ENCODE data around the gene HES6. TPM values are rescaled to one million over a fixed set of nuclear protein-coding genes. Genes with fewer than 3 reads are reported as not detected.
A peak's percentile ranks its signal among the peaks of the same experiment; 100 is the strongest.

HES6 gene
- total RNA-seq, 1 experiment from 2014 or later: 8.4 TPM

GRCh38 chr2:238265605-238266004 is 25.8 kb upstream of the HES6 start:
- H3F3A ChIP-seq (ENCODE audit: insufficient read depth, low read depth): peaks cover 12% of the 10 kb centered on the region; the same call in 1 of the 2 replicates

GRCh38 chr2:238264072-238264460 is 24.2 kb upstream of the HES6 start:
- Histone ChIP-seq H3K27me3 (ENCODE audit: insufficient read depth, low read depth) (no peaks in the 10 kb centered on the region), H3K27ac (no peak overlapping the region), H3K36me3 (ENCODE audit: low read depth) (no peaks in the 10 kb centered on the region), H4K20me1 (ENCODE audit: insufficient read depth) (no peaks in the 10 kb centered on the region), H3K4me2 (no peak overlapping the region), H3K9me2 (ENCODE audit: insufficient read depth) (no peaks in the 10 kb centered on the region), H3F3A (ENCODE audit: insufficient read depth, low read depth) (peaks cover 17% of the 10 kb centered on the region; the same call in 1 of the 2 replicates), H3K4me3 (no peak overlapping the region), H3K79me2 (ENCODE audit: low read depth) (no peaks in the 10 kb centered on the region), H3K9me3 (ENCODE audit: insufficient read depth, low read depth) (no peaks in the 10 kb centered on the region), H3K4me1 (replicated peaks; ENCODE audit: insufficient read depth) (0 out of 2 replicates have a peak, but pooled peaks cover 5% of the 10 kb centered on the region), H2AFZ (no peak overlapping the region)
- DNase-seq: no peak
- CTCF ChIA-PET: interaction anchor here (1.5 to 1.8 kb wide), 3 partner anchors 22 to 406 kb away, joined by 5 to 10 read pairs (median 9); no protein-coding TSS in a partner anchor
- POLR2A ChIA-PET (ENCODE audit: unreplicated experiment): no interaction called here
- intact Hi-C loops (cut with micrococcal nuclease; ENCODE audit: unreplicated experiment): no loop called here
- TF ChIP-seq CTCF (conservative IDR thresholded peaks at IDR 0.05) (no peak), EZH2 (IDR thresholded peaks at IDR 0.05; ENCODE audit: low read depth) (no peak)
- BruUV-seq (replicated peaks): no TSS peak

More at GRCh38 chr2:238265605-238266004, 25.8 kb upstream of the HES6 start:
- Histone ChIP-seq H3K9me2 (ENCODE audit: insufficient read depth) (no peaks in the 10 kb centered on the region), H2AFZ (no peak overlapping the region), H3K27me3 (ENCODE audit: insufficient read depth, low read depth) (no peaks in the 10 kb centered on the region), H3K36me3 (ENCODE audit: low read depth) (0 out of 2 replicates have a peak, but pooled peaks cover 4% of the 10 kb centered on the region), H4K20me1 (ENCODE audit: insufficient read depth) (no peaks in the 10 kb centered on the region), H3K27ac (no peak overlapping the region), H3K4me2 (no peak overlapping the region), H3K79me2 (ENCODE audit: low read depth) (no peaks in the 10 kb centered on the region), H3K4me3 (no peak overlapping the region), H3K4me1 (replicated peaks; ENCODE audit: insufficient read depth) (no peaks in the 10 kb centered on the region), H3K9me3 (ENCODE audit: insufficient read depth, low read depth) (no peaks in the 10 kb centered on the region)
- DNase-seq: no peak
- intact Hi-C loops (cut with micrococcal nuclease; ENCODE audit: unreplicated experiment): no loop called here
- no TSS peak for BruUV-seq (replicated peaks)
- ChIA-PET POLR2A (ENCODE audit: unreplicated experiment) (no interaction called here), CTCF (interaction anchor here (0.7 kb wide), 1 partner anchor 411 kb away, joined by 5 read pairs; no protein-coding TSS in a partner anchor)
- TF ChIP-seq CTCF (conservative IDR thresholded peaks at IDR 0.05) (no peak), EZH2 (IDR thresholded peaks at IDR 0.05; ENCODE audit: low read depth) (no peak)

GRCh38 chr2:238263204-238264071 is 23.6 kb upstream of the HES6 start:
- H3K36me3 ChIP-seq (ENCODE audit: low read depth): no peaks in the 10 kb centered on the region
- H3K9me3 ChIP-seq (ENCODE audit: insufficient read depth, low read depth): no peaks in the 10 kb centered on the region
- TF ChIP-seq CTCF (conservative IDR thresholded peaks at IDR 0.05) (peak; percentile 94), EZH2 (IDR thresholded peaks at IDR 0.05; ENCODE audit: low read depth) (no peak)
- no peaks in the 10 kb centered on the region for H3K79me2 ChIP-seq (ENCODE audit: low read depth)
- H3K9me2 ChIP-seq (ENCODE audit: insufficient read depth): no peaks in the 10 kb centered on the region
- H3K27ac ChIP-seq: no peak overlapping the region
- intact Hi-C loops (cut with micrococcal nuclease; ENCODE audit: unreplicated experiment): loop anchor here (1.0 kb wide), 1 partner anchor 405 kb away; no protein-coding TSS in a partner anchor
- no TSS peak for BruUV-seq (replicated peaks)
- ChIA-PET CTCF (interaction anchor here (0.7 to 1.8 kb wide), 4 partner anchors 22 to 405 kb away, joined by 4 to 10 read pairs (median 7); no protein-coding TSS in a partner anchor), POLR2A (ENCODE audit: unreplicated experiment) (interaction anchor here (0.5 kb wide), 1 partner anchor 27 kb away, joined by 16 read pairs; no protein-coding TSS in a partner anchor)
- no peak overlapping the region for H2AFZ ChIP-seq
- DNase-seq: peak; percentile 64 to 87
- H3K4me3 ChIP-seq: no peak overlapping the region
- 0 out of 2 replicates have a peak, but pooled peaks cover 5% of the 10 kb centered on the region for H3K4me1 ChIP-seq (replicated peaks; ENCODE audit: insufficient read depth)
- no peaks in the 10 kb centered on the region for H3K27me3 ChIP-seq (ENCODE audit: insufficient read depth, low read depth)
- H4K20me1 ChIP-seq (ENCODE audit: insufficient read depth): no peaks in the 10 kb centered on the region
- no peak overlapping the region for H3K4me2 ChIP-seq
- H3F3A ChIP-seq (ENCODE audit: insufficient read depth, low read depth): peaks cover 17% of the 10 kb centered on the region; the same call in 1 of the 2 replicates
